DOHH2 (cell line): ENCODE data around the gene FOXN1.
A peak's percentile ranks its signal among the peaks of the same experiment; 100 is the strongest.

Source experiments
- H3F3A ChIP-seq: fragments of 200-600 bp; sonication (generic), shearing (Covaris generic); 2 replicates; pipeline ENCODE4 v1.6.0; 2016; ENCODE audit warnings: antibody characterized with exemption, mild to moderate bottlenecking; ENCODE audit not compliant: control insufficient read depth, insufficient read depth
- H3K27ac ChIP-seq: fragments of 200-600 bp; sonication (generic); 2 replicates; pipeline ENCODE4 v1.5.1; 2014; ENCODE audit warnings: low read depth, mild to moderate bottlenecking, low read length, moderate library complexity
- H3K27me3 ChIP-seq: fragments of 200-600 bp; sonication (generic); 2 replicates; pipeline ENCODE4 v1.6.1; 2014; ENCODE audit warnings: mild to moderate bottlenecking, low read length, mixed read lengths; ENCODE audit not compliant: control insufficient read depth
- H3K36me3 ChIP-seq: fragments of 200-600 bp; sonication (generic); 2 replicates; pipeline ENCODE4 v1.6.1; 2014; ENCODE audit warnings: mild to moderate bottlenecking, low read length, moderate library complexity, mixed read lengths; ENCODE audit not compliant: control insufficient read depth
- H3K4me1 ChIP-seq: fragments of 200-600 bp; sonication (generic); 2 replicates; pipeline ENCODE4 v1.6.1; 2014; ENCODE audit warnings: mild to moderate bottlenecking, low read length, mixed read lengths; ENCODE audit not compliant: control insufficient read depth
- H3K4me2 ChIP-seq: fragments of 200-600 bp; sonication (generic); 2 replicates; pipeline ENCODE4 v1.6.0; 2014; ENCODE audit warnings: mild to moderate bottlenecking, low read length, moderate library complexity
- H3K4me3 ChIP-seq: fragments of 200-600 bp; sonication (generic); 2 replicates; pipeline ENCODE4 v1.5.1; 2014; ENCODE audit warnings: mild to moderate bottlenecking, low read length, mixed read lengths
- H3K79me2 ChIP-seq: fragments of 200-600 bp; sonication (generic); 2 replicates; pipeline ENCODE4 v1.6.1; 2014; ENCODE audit warnings: mild to moderate bottlenecking, low read length, mixed read lengths; ENCODE audit not compliant: control insufficient read depth
- H3K9me2 ChIP-seq: fragments of 200-600 bp; sonication (generic); replicated peaks from 2 replicates; pipeline ENCODE4 v1.6.1; 2014; ENCODE audit warnings: mild to moderate bottlenecking, low read length, mixed read lengths; ENCODE audit not compliant: control insufficient read depth
- H3K9me3 ChIP-seq: fragments of 200-600 bp; sonication (generic); 2 replicates; pipeline ENCODE4 v1.6.1; 2014; ENCODE audit warnings: antibody characterized with exemption, low read length, mixed read lengths; ENCODE audit not compliant: control insufficient read depth, insufficient read depth
- H4K20me1 ChIP-seq: fragments of 200-600 bp; sonication (generic); 2 replicates; pipeline ENCODE4 v1.6.0; 2014; ENCODE audit warnings: low read depth, mild to moderate bottlenecking, antibody characterized with exemption, low read length, moderate library complexity; ENCODE audit not compliant: control insufficient read depth, insufficient read depth
- CTCF ChIP-seq: fragments of 200-600 bp; sonication (generic); IDR thresholded peaks from one replicate; pipeline ENCODE4 v1.5.1; 2014; ENCODE audit warnings: antibody characterized with exemption, mild to moderate bottlenecking, low read depth, low read length; ENCODE audit not compliant: poor library complexity, severe bottlenecking
- EZH2phosphoT487 ChIP-seq: fragments of 200-600 bp; sonication (generic); IDR thresholded peaks from 2 replicates; pipeline ENCODE4 v1.6.1; 2017; ENCODE audit warnings: borderline replicate concordance, mild to moderate bottlenecking, antibody characterized with exemption, low read length, moderate library complexity, mixed read lengths

The FOXN1 gene

GRCh38 chr17:28569446-28569845, 63.3 kb downstream of the FOXN1 start:
- peaks cover 11% of the 10 kb centered on the region for H3F3A ChIP-seq
- peaks cover 35% of the 10 kb centered on the region for H3K36me3 ChIP-seq
- no peaks in the 10 kb centered on the region for H3K9me3 ChIP-seq
- H3K4me3 ChIP-seq, result peak overlapping the region; percentile 84; the same call in 1 of the 2 replicates
- H3K4me1 ChIP-seq, result peaks cover 50% of the 10 kb centered on the region
- no peak overlapping the region for H3K27ac ChIP-seq
- H3K9me2 ChIP-seq, result no peaks in the 10 kb centered on the region
- TF ChIP-seq CTCF, result no peak
- no peak for TF ChIP-seq EZH2phosphoT487
- H3K79me2 ChIP-seq, result peaks cover 43% of the 10 kb centered on the region
- H4K20me1 ChIP-seq, result peaks cover 8% of the 10 kb centered on the region
- no peaks in the 10 kb centered on the region for H3K27me3 ChIP-seq
- H3K4me2 ChIP-seq, result peak overlapping the region; percentile 92; the same call in 1 of the 2 replicates

GRCh38 chr17:28570716-28571360, 64.7 kb downstream of the FOXN1 start:
- peaks cover 44% of the 10 kb centered on the region for H3K36me3 ChIP-seq
- no peaks in the 10 kb centered on the region for H3K27me3 ChIP-seq
- peak overlapping the region; percentile 84 for H3K4me3 ChIP-seq
- H3K79me2 ChIP-seq, result peaks cover 32% of the 10 kb centered on the region
- peaks cover 8% of the 10 kb centered on the region; the same call in 1 of the 2 replicates for H4K20me1 ChIP-seq
- TF ChIP-seq EZH2phosphoT487 (no peak), CTCF (no peak)
- no peaks in the 10 kb centered on the region for H3K9me2 ChIP-seq
- peaks cover 11% of the 10 kb centered on the region for H3F3A ChIP-seq
- peak overlapping the region; percentile 92 for H3K4me2 ChIP-seq
- peaks cover 55% of the 10 kb centered on the region for H3K4me1 ChIP-seq
- H3K27ac ChIP-seq, result peak overlapping the region; percentile 18; the same call in 1 of the 2 replicates
- H3K9me3 ChIP-seq, result no peaks in the 10 kb centered on the region

- peak within 1 kb of the TSS; percentile 84 for H3K4me3 ChIP-seq
- no peaks in the 10 kb centered on the region for H3K9me2 ChIP-seq
- H3K27ac ChIP-seq, result peak within 1 kb of the TSS; percentile 20; the same call in 1 of the 2 replicates
- H4K20me1 ChIP-seq, result peaks cover 7% of the 10 kb centered on the region; the same call in 1 of the 2 replicates
- peaks cover 45% of the 10 kb centered on the region for H3K36me3 ChIP-seq
- peak within 1 kb of the TSS; percentile 92 for H3K4me2 ChIP-seq
- H3F3A ChIP-seq, result peaks cover 11% of the 10 kb centered on the region
- peaks cover 27% of the 10 kb centered on the region for H3K79me2 ChIP-seq
- H3K27me3 ChIP-seq, result no peaks in the 10 kb centered on the region
- TF ChIP-seq CTCF (no peak), EZH2phosphoT487 (no peak)
- H3K9me3 ChIP-seq, result no peaks in the 10 kb centered on the region
- H3K4me1 ChIP-seq, result peaks cover 58% of the 10 kb centered on the region
Observed at GRCh38 chr17:28571361-28572122, 65.4 kb downstream of the FOXN1 start, which contains the start of gene PIGS. Gene PIGS, minus strand, starts transcription at chr17:28571524. Its CDS starts 28 bp downstream, at chr17:28571496.
